H1 (cell line): ENCODE results near the gene SAMD4A. TPM values are rescaled to one million over a fixed set of nuclear protein-coding genes. Genes with fewer than 3 reads are reported as not detected.

ENCODE experiments used
- CTCF ChIA-PET: fragments of 300-600 bp; sonication (Branson Sonifier 250); formaldehyde crosslinking; loops from one replicate; lab custom pipeline; 2021; ENCODE audit not compliant: partially characterized antibody; lab: Charles Lee
- POLR2A ChIA-PET: fragments of 300-600 bp; sonication (Branson Sonifier 250); formaldehyde crosslinking; loops from one replicate; lab custom pipeline; 2021; ENCODE audit warnings: inconsistent platforms; ENCODE audit not compliant: partially characterized antibody; lab: Charles Lee
- DNase-seq, 2 experiments: peaks; one replicate each; pipeline versions ENCODE4 v3.0.0 to v3.0.0-alpha.2; 2010 to 2022; ENCODE audit warnings: low spot score in 2 of 2, low read depth in 1 of 2, mixed read lengths in 1 of 2
- FAIRE-seq: peaks from 2 replicates; lab custom pipeline; 2011; peaks lifted over from hg19 to GRCh38; lab: Jason Lieb, UNC
- H2AFZ ChIP-seq: 2 replicates; pipeline ENCODE4 v1.8.1; 2012; ENCODE audit warnings: low read length, inconsistent platforms
- H2AK5ac ChIP-seq: 2 replicates; pipeline ENCODE4 v1.6.1; 2013; ENCODE audit warnings: low read depth, low read length
- H2BK120ac ChIP-seq: replicated peaks from 2 replicates; pipeline ENCODE3; 2013; ENCODE audit warnings: low read depth, low read length, inconsistent platforms
- H2BK12ac ChIP-seq: 2 replicates; pipeline ENCODE4 v1.6.1; 2013; ENCODE audit warnings: low read depth, low read length
- H2BK15ac ChIP-seq: 2 replicates; pipeline ENCODE4 v1.6.1; 2013; ENCODE audit warnings: low read length
- H2BK20ac ChIP-seq: 2 replicates; pipeline ENCODE4 v1.6.1; 2013; ENCODE audit warnings: low read length
- H2BK5ac ChIP-seq: 2 replicates; pipeline ENCODE4 v1.6.1; 2013; ENCODE audit warnings: low read depth, low read length
- H3K14ac ChIP-seq: 2 replicates; pipeline ENCODE4 v1.6.1; 2013; ENCODE audit warnings: inconsistent platforms; ENCODE audit not compliant: insufficient read length
- H3K18ac ChIP-seq: 2 replicates; pipeline ENCODE4 v1.6.1; 2013; ENCODE audit warnings: low read length; ENCODE audit errors: extremely low read depth
- H3K23ac ChIP-seq: 2 replicates; pipeline ENCODE4 v1.6.1; 2013; ENCODE audit warnings: inconsistent platforms; ENCODE audit not compliant: insufficient read length
- H3K23me2 ChIP-seq: 2 replicates; pipeline ENCODE4 v1.6.1; 2013; ENCODE audit warnings: low read depth, low read length
- H3K27ac ChIP-seq: 2 replicates; pipeline ENCODE4 v1.6.1; 2011; ENCODE audit warnings: low read depth, low read length, inconsistent platforms
- H3K27me3 ChIP-seq, 4 experiments: replicated peaks in 1 of 4; 1 replicate in 1 of 4; 2 replicates in 3 of 4; pipeline versions ENCODE4 v1.6.1 to v1.8.1; 2011 to 2013; ENCODE audit warnings: low read length in 3 of 4, mild to moderate bottlenecking in 3 of 4, inconsistent platforms in 2 of 4, mixed read lengths in 2 of 4, moderate library complexity in 1 of 4; ENCODE audit not compliant: control insufficient read depth in 3 of 4, insufficient read depth in 3 of 4; ENCODE audit errors: extremely low read depth in 1 of 4
- H3K36me3 ChIP-seq, 4 experiments: 2 replicates each; pipeline versions ENCODE4 v1.6.1 to v1.8.1; 2011 to 2013; ENCODE audit warnings: mild to moderate bottlenecking in 4 of 4, low read length in 3 of 4, moderate library complexity in 2 of 4, control low read depth in 1 of 4, inconsistent platforms in 1 of 4; ENCODE audit not compliant: insufficient read depth in 4 of 4, control insufficient read depth in 2 of 4
- H3K4ac ChIP-seq: replicated peaks from 2 replicates; pipeline ENCODE3; 2013; ENCODE audit warnings: low read length, low read depth, mixed read lengths, inconsistent platforms; ENCODE audit not compliant: insufficient read length
- H3K4me1 ChIP-seq, 4 experiments: replicated peaks in 1 of 4; 1 replicate in 1 of 4; 2 replicates in 3 of 4; pipeline versions ENCODE4 v1.6.1 to v1.8.1; 2011 to 2013; ENCODE audit warnings: low read length in 3 of 4, inconsistent platforms in 2 of 4, mixed read lengths in 1 of 4; ENCODE audit not compliant: insufficient read depth in 4 of 4, control insufficient read depth in 3 of 4
- H3K4me2 ChIP-seq, 2 experiments: 2 replicates each; pipeline versions ENCODE4 v1.6.1 to v1.8.1; 2011 to 2013; ENCODE audit warnings: low read depth in 2 of 2, low read length in 2 of 2, control low read depth in 1 of 2, inconsistent platforms in 1 of 2, mild to moderate bottlenecking in 1 of 2; ENCODE audit not compliant: insufficient read depth in 1 of 2
- H3K4me3 ChIP-seq, 4 experiments: fragments of 200-600, 300-600 bp in 1 of 4; sonication (generic), shearing (Covaris generic), sonication (Bioruptor Twin) in 1 of 4; 2 replicates each; pipeline versions ENCODE4 v1.5.1 to v1.8.1; 2011 to 2016; ENCODE audit warnings: low read length in 4 of 4, low read depth in 3 of 4, control low read depth in 2 of 4, inconsistent platforms in 2 of 4, mild to moderate bottlenecking in 2 of 4, mixed read lengths in 1 of 4, moderate library complexity in 1 of 4; ENCODE audit not compliant: insufficient read depth in 2 of 4; ENCODE audit errors: extremely low read depth in 1 of 4
- H3K56ac ChIP-seq: replicated peaks from 2 replicates; pipeline ENCODE3; 2013; ENCODE audit warnings: low read depth, mild to moderate bottlenecking, mixed read lengths, low read length, inconsistent platforms; ENCODE audit not compliant: insufficient read length
- H3K79me1 ChIP-seq: 2 replicates; pipeline ENCODE4 v1.6.1; 2013; ENCODE audit warnings: low read depth, low read length, control low read depth
- H3K79me2 ChIP-seq, 2 experiments: 2 replicates each; pipeline versions ENCODE4 v1.6.1 to v1.8.1; 2012 to 2013; ENCODE audit warnings: low read length in 2 of 2, mild to moderate bottlenecking in 2 of 2, inconsistent platforms in 1 of 2; ENCODE audit not compliant: insufficient read depth in 2 of 2, control insufficient read depth in 1 of 2
- H3K9ac ChIP-seq, 4 experiments: replicated peaks in 1 of 4; 1 replicate in 1 of 4; 2 replicates in 3 of 4; pipeline versions ENCODE4 v1.6.1 to v1.8.1; 2011 to 2013; ENCODE audit warnings: low read depth in 3 of 4, low read length in 3 of 4, control low read depth in 2 of 4, mild to moderate bottlenecking in 2 of 4, moderate library complexity in 2 of 4, inconsistent platforms in 1 of 4; ENCODE audit errors: extremely low read depth in 1 of 4
- H3K9me3 ChIP-seq, 2 experiments: 2 replicates each; pipeline versions ENCODE4 v1.6.1 to v1.8.1; 2012 to 2013; ENCODE audit warnings: mild to moderate bottlenecking in 2 of 2, moderate library complexity in 2 of 2, control low read depth in 1 of 2, inconsistent platforms in 1 of 2, low read depth in 1 of 2, low read length in 1 of 2, mixed read lengths in 1 of 2; ENCODE audit not compliant: insufficient read depth in 2 of 2
- H4K20me1 ChIP-seq, 2 experiments: replicated peaks in 1 of 2; 2 replicates each; pipeline versions ENCODE3 to v1.8.1; 2011 to 2013; ENCODE audit warnings: inconsistent platforms in 2 of 2, low read length in 2 of 2, mild to moderate bottlenecking in 1 of 2; ENCODE audit not compliant: insufficient read depth in 2 of 2, control insufficient read depth in 1 of 2
- H4K5ac ChIP-seq: 2 replicates; pipeline ENCODE4 v1.6.1; 2013; ENCODE audit warnings: low read length, low read depth, mixed read lengths, inconsistent platforms; ENCODE audit not compliant: insufficient read length
- H4K8ac ChIP-seq: 2 replicates; pipeline ENCODE4 v1.8.0; 2013; ENCODE audit warnings: mild to moderate bottlenecking, moderate library complexity, low read length, inconsistent platforms; ENCODE audit not compliant: insufficient read depth; ENCODE audit errors: extremely low read depth
- H4K91ac ChIP-seq: replicated peaks from 2 replicates; pipeline ENCODE3; 2013; ENCODE audit warnings: low read length, mixed read lengths, inconsistent platforms; ENCODE audit not compliant: insufficient read length
- BACH1 ChIP-seq: IDR thresholded peaks from 2 replicates; pipeline ENCODE4 v1.6.1; 2012; ENCODE audit warnings: low read length, improper control_type of control experiment
- JUN ChIP-seq: IDR thresholded peaks from 2 replicates; pipeline ENCODE4 v1.6.1; 2011; ENCODE audit warnings: low read depth, mild to moderate bottlenecking, improper control_type of control experiment, low read length
- PHF8 ChIP-seq: fragments of 200-600 bp; sonication (generic); conservative IDR thresholded peaks from 2 replicates; pipeline ENCODE4 v1.7.1; 2012; ENCODE audit warnings: low read depth, mild to moderate bottlenecking, inconsistent platforms, low read length, moderate library complexity
- SIRT6 ChIP-seq: IDR thresholded peaks from one replicate; pipeline ENCODE4 v1.7.1; 2012; ENCODE audit warnings: low read length, inconsistent platforms
- SP2 ChIP-seq: IDR thresholded peaks from 2 replicates; pipeline ENCODE4 v1.6.1; 2012; ENCODE audit warnings: mild to moderate bottlenecking, low read length, inconsistent platforms
- SRF ChIP-seq: IDR thresholded peaks from 2 replicates; pipeline ENCODE4 v1.6.1; 2011; ENCODE audit warnings: mild to moderate bottlenecking, low read depth, low read length, moderate library complexity
- polyA plus RNA-seq, 7 experiments: library from polyadenylated mRNA; depleted of rRNA in 3 of 7; stranded (reverse) in 5 of 7; unstranded in 2 of 7; fragments of >200 nt in 5 of 7; fragments of 200-250 nt in 2 of 7; gene quantifications; 1 replicate in 5 of 7; 2 replicates in 1 of 7; 4 replicates in 1 of 7; pipeline versions ENCODE4 v1.2.1 to v1.2.3, GENCODE V29; 2011 to 2013; ENCODE audit warnings: missing spikeins in 2 of 7, mixed read lengths in 2 of 7
- total RNA-seq: library from RNA; stranded (reverse); fragmentation: NEBNext Ultra II Directional; extraction: Animal tissue kit (Norgen Biotek cat#: 25700); gene quantifications from 2 replicates; pipeline ENCODE4 v1.2.1, GENCODE V29; 2021

SAMD4A gene
- total and polyA plus RNA-seq, 2 of the 8 experiments (the other 6 are each of a cell fraction or from before 2014, with no cell fraction given), result 2.4 to 12.3 TPM

DNA sequence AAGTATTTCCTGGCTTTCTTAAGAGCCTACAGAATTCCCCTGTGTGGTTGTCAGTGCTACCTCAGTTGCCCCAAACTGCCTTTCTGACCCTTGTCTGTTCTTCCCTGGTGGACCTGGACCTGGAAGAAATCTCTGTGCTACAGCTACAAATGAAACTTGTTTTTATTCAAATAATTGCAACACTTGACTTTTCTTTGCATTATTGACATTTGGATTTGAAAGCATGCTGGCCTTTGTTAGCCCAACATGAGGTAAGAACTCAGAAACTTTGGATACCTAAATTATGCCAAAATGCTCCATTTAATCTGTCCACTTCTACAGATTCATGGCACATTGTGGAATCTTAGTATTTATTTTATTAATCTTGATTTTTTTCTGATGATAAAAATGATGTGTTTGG lies 142.9 kb downstream of the SAMD4A start:
- no peaks in the 10 kb centered on the region for H3K9me3 ChIP-seq
- no peak overlapping the region for H3K4ac ChIP-seq
- H3K9ac ChIP-seq, result no peak overlapping the region
- no peak overlapping the region for H2AFZ ChIP-seq
- TF ChIP-seq BACH1, result no peak
- TF ChIP-seq SRF, result no peak
- TF ChIP-seq SIRT6, result no peak
- TF ChIP-seq PHF8, result no peak
- TF ChIP-seq SP2, result no peak
- TF ChIP-seq JUN, result no peak
- no peak overlapping the region for H4K8ac ChIP-seq
- no peak overlapping the region for H2AK5ac ChIP-seq
- H2BK120ac ChIP-seq, result no peak overlapping the region
- H3K79me2 ChIP-seq, result no peaks in the 10 kb centered on the region
- H2BK5ac ChIP-seq, result no peak overlapping the region
- no peak overlapping the region for H3K18ac ChIP-seq
- H3K79me1 ChIP-seq, result no peaks in the 10 kb centered on the region; the same call in 1 of the 2 replicates
- H3K23ac ChIP-seq, result no peak overlapping the region
- no peaks in the 10 kb centered on the region for H3K36me3 ChIP-seq
- H3K23me2 ChIP-seq, result no peaks in the 10 kb centered on the region
- H3K4me1 ChIP-seq, result peaks cover 0 to 7% (median 0%) of the 10 kb centered on the region in 4 experiments; a peak in 1 of 7 replicates
- ChIA-PET CTCF (interaction anchor here (1.1 to 1.5 kb wide), 4 partner anchors 9 to 136 kb away, joined by 3 to 8 read pairs (median 6); no protein-coding TSS in a partner anchor), POLR2A (no interaction called here)
- DNase-seq, result no peak
- H3K27ac ChIP-seq, result no peak overlapping the region
- no peak overlapping the region for H2BK12ac ChIP-seq
- no peak overlapping the region for H2BK20ac ChIP-seq
- no peak overlapping the region for H4K5ac ChIP-seq
- no peaks in the 10 kb centered on the region for H4K20me1 ChIP-seq
- H3K56ac ChIP-seq, result no peak overlapping the region
- no peak overlapping the region for H4K91ac ChIP-seq
- H3K27me3 ChIP-seq, result no peaks in the 10 kb centered on the region; a peak in 1 of 7 replicates
- no peak overlapping the region for H2BK15ac ChIP-seq
- H3K4me2 ChIP-seq, result no peak overlapping the region
- no peak for FAIRE-seq
- no peak overlapping the region for H3K4me3 ChIP-seq
- no peak overlapping the region for H3K14ac ChIP-seq
